Tibial nerve (tissue), 3 donors: Measurements from ENCODE around the gene GDF15.

Experiments
- POLR2A ChIP-seq, 2 donors: fragments of 450-650 bp; IDR thresholded peaks; one replicate each; pipeline ENCODE4 v1.6.1; 2017; ENCODE audit warnings: antibody characterized with exemption in 2 of 2, mild to moderate bottlenecking in 2 of 2, moderate library complexity in 2 of 2
- TF ChIP-seq, protein P1 (sequence below), 5 experiments: fragments of 200-600 bp in 3 of 5; fragments of 450-650 bp in 2 of 5; sonication (generic) in 3 of 5; IDR thresholded peaks; one replicate each; pipeline ENCODE4 v1.5.1; 2016 to 2019; ENCODE audit warnings: antibody characterized with exemption in 5 of 5, mild to moderate bottlenecking in 3 of 5, moderate library complexity in 2 of 5

DNA sequence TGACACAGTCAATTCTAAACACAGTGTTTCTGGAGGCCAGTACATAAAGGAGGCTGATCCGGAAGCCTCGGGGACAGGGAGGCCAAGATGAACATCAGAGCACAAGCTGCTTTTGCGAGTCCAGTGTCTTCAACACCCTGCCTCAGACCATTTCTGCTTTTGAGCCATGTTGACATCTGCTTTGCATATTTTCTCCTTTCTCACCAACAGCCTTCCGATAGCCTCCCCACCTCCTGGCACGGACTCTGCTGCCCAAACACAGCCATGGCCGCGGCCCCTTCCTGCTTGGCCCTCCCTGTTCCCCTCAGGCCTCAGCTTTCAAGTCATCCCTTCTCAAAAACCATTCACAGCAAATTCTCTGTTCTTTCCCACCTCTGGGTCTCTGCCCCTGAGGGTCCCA lies 7.9 kb downstream of the GDF15 start:
- peak in 1 of 2 donors; percentile 8 for TF ChIP-seq POLR2A (IDR thresholded peaks at IDR 0.05)
- TF ChIP-seq, protein P1, sequence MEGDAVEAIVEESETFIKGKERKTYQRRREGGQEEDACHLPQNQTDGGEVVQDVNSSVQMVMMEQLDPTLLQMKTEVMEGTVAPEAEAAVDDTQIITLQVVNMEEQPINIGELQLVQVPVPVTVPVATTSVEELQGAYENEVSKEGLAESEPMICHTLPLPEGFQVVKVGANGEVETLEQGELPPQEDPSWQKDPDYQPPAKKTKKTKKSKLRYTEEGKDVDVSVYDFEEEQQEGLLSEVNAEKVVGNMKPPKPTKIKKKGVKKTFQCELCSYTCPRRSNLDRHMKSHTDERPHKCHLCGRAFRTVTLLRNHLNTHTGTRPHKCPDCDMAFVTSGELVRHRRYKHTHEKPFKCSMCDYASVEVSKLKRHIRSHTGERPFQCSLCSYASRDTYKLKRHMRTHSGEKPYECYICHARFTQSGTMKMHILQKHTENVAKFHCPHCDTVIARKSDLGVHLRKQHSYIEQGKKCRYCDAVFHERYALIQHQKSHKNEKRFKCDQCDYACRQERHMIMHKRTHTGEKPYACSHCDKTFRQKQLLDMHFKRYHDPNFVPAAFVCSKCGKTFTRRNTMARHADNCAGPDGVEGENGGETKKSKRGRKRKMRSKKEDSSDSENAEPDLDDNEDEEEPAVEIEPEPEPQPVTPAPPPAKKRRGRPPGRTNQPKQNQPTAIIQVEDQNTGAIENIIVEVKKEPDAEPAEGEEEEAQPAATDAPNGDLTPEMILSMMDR (IDR thresholded peaks at IDR 0.05): no peak
